ENCODE measurements around the gene ABHD11. TPM values are rescaled to one million over a fixed set of nuclear protein-coding genes. Genes with fewer than 3 reads are reported as not detected.
"Not testable (repeated sequence)": the region's sequence is repeated elsewhere in the genome, so short reads cannot be mapped to it uniquely, and the experiment has no call there.

Gene ABHD11, protein sequence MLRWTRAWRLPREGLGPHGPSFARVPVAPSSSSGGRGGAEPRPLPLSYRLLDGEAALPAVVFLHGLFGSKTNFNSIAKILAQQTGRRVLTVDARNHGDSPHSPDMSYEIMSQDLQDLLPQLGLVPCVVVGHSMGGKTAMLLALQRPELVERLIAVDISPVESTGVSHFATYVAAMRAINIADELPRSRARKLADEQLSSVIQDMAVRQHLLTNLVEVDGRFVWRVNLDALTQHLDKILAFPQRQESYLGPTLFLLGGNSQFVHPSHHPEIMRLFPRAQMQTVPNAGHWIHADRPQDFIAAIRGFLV
- polyA plus RNA-seq, result 10 to 100 TPM; 22.6 to 28.3 TPM

- peak within 1 kb of the TSS; percentile 94 to 98 for H3K27ac ChIP-seq (ENCODE audit: low read depth in 2 of 2, low read length in 1 of 2)
- 0 to 1% methylated on average over 44 to 84 of the region's 84 CpGs for WGBS, 2 donors
- H3K27me3 ChIP-seq (ENCODE audit: control insufficient read depth in 1 of 2, insufficient read depth in 2 of 2, low read length in 2 of 2), result no peaks in the 10 kb centered on the region
- H3K9me3 ChIP-seq (ENCODE audit: control insufficient read depth in 2 of 2, insufficient read depth in 1 of 2, low read depth in 1 of 2, low read length in 1 of 2), result no peaks in the 10 kb centered on the region
- H3K4me1 ChIP-seq (ENCODE audit: control insufficient read depth in 2 of 2, insufficient read depth in 2 of 2, low read length in 1 of 2), result peaks cover 0 to 33% of the 10 kb centered on the region in 2 donors
- H3K36me3 ChIP-seq (ENCODE audit: control insufficient read depth in 2 of 2, insufficient read depth in 2 of 2, low read length in 1 of 2), result peaks cover 5 to 16% of the 10 kb centered on the region in 2 donors
- H3K4me3 ChIP-seq (ENCODE audit: low read depth in 1 of 2, low read length in 2 of 2), result peak within 1 kb of the TSS; percentile 63 to 79
These were observed at the start of gene ABHD11 for GRCh38 chr7:73738612-73739386. ABHD11 (minus strand) TSS chr7:73738802; CDS start chr7:73738770, 32 bp downstream.

DNA sequence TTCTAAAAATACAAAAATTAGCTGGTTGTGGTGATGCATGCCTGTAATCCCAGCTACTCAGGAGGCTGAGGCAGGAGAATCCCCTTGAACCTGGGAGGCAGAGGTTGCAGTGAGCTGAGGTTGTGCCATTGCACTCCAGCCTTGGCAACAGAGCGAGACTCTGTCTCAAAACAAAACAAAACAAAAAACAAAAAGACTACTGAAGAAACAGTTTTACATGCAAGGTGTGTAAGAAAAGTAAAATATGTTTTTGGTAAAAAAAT, 49.1 kb upstream of the ABHD11 start:
- WGBS, 2 donors, result 82 to 85% methylated on average over 1 of the region's 1 CpG
- H3K9me3 ChIP-seq (ENCODE audit: control insufficient read depth in 2 of 2, insufficient read depth in 1 of 2, low read depth in 1 of 2, low read length in 1 of 2); H3K4me3 ChIP-seq (ENCODE audit: low read depth in 1 of 2, low read length in 2 of 2): not testable (repeated sequence)

GRCh38 chr7:73786588-73786987, 48.0 kb upstream of the ABHD11 start:
- Histone ChIP-seq H3K27ac (ENCODE audit: low read depth in 2 of 2, low read length in 1 of 2) (no peak overlapping the region), H3K27me3 (ENCODE audit: control insufficient read depth in 1 of 2, insufficient read depth in 2 of 2, low read length in 2 of 2) (no peaks in the 10 kb centered on the region), H3K4me3 (ENCODE audit: low read depth in 1 of 2, low read length in 2 of 2) (no peak overlapping the region), H3K9me3 (ENCODE audit: control insufficient read depth in 2 of 2, insufficient read depth in 1 of 2, low read depth in 1 of 2, low read length in 1 of 2) (no peaks in the 10 kb centered on the region), H3K36me3 (ENCODE audit: control insufficient read depth in 2 of 2, insufficient read depth in 2 of 2, low read length in 1 of 2) (no peaks in the 10 kb centered on the region), H3K4me1 (ENCODE audit: control insufficient read depth in 2 of 2, insufficient read depth in 2 of 2, low read length in 1 of 2) (no peaks in the 10 kb centered on the region)
- 82 to 87% methylated on average over 1 of the region's 1 CpG for WGBS, 2 donors

More for the DNA sequence above, 49.1 kb upstream of the ABHD11 start:
- not testable (repeated sequence) for H3K36me3 ChIP-seq (ENCODE audit: control insufficient read depth in 2 of 2, insufficient read depth in 2 of 2, low read length in 1 of 2); H3K4me1 ChIP-seq (ENCODE audit: control insufficient read depth in 2 of 2, insufficient read depth in 2 of 2, low read length in 1 of 2); H3K27me3 ChIP-seq (ENCODE audit: control insufficient read depth in 1 of 2, insufficient read depth in 2 of 2, low read length in 2 of 2); H3K27ac ChIP-seq (ENCODE audit: low read depth in 2 of 2, low read length in 1 of 2)

DNA sequence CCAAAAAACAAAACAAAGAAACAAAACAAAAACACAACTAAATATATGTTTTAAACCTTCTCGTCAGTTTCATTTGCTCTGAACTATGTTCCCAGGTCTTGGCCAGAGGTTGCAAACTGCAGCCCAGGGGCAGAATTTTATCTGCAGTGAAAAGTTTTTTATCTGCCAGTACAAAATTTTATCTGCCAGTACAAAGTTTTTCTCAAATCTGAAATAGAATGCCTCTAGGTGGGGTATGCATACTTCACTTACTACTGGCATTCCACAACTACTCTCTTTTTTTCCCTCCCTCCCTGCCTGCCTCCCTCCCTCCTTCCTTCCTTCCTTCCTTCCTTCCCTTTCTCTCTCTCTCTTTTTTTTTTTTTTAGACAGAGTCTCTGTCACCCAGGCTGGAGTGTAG, 40.9 kb upstream of the ABHD11 start:
- Histone ChIP-seq H3K4me3 (ENCODE audit: low read depth in 1 of 2, low read length in 2 of 2) (no peak overlapping the region), H3K4me1 (ENCODE audit: control insufficient read depth in 2 of 2, insufficient read depth in 2 of 2, low read length in 1 of 2) (peaks cover 0 to 3% of the 10 kb centered on the region in 2 donors), H3K27ac (ENCODE audit: low read depth in 2 of 2, low read length in 1 of 2) (no peak overlapping the region), H3K36me3 (ENCODE audit: control insufficient read depth in 2 of 2, insufficient read depth in 2 of 2, low read length in 1 of 2) (no peaks in the 10 kb centered on the region), H3K27me3 (ENCODE audit: control insufficient read depth in 1 of 2, insufficient read depth in 2 of 2, low read length in 2 of 2) (no peaks in the 10 kb centered on the region), H3K9me3 (ENCODE audit: control insufficient read depth in 2 of 2, insufficient read depth in 1 of 2, low read depth in 1 of 2, low read length in 1 of 2) (no peaks in the 10 kb centered on the region)
- WGBS, 2 donors, result 77 to 82% methylated on average over 1 of the region's 1 CpG

- Histone ChIP-seq H3K27me3 (ENCODE audit: control insufficient read depth in 1 of 2, insufficient read depth in 2 of 2, low read length in 2 of 2) (no peaks in the 10 kb centered on the region), H3K9me3 (ENCODE audit: control insufficient read depth in 2 of 2, insufficient read depth in 1 of 2, low read depth in 1 of 2, low read length in 1 of 2) (no peaks in the 10 kb centered on the region), H3K36me3 (ENCODE audit: control insufficient read depth in 2 of 2, insufficient read depth in 2 of 2, low read length in 1 of 2) (no peaks in the 10 kb centered on the region), H3K4me1 (ENCODE audit: control insufficient read depth in 2 of 2, insufficient read depth in 2 of 2, low read length in 1 of 2) (peaks cover 0 to 3% of the 10 kb centered on the region in 2 donors), H3K4me3 (ENCODE audit: low read depth in 1 of 2, low read length in 2 of 2) (no peak overlapping the region), H3K27ac (ENCODE audit: low read depth in 2 of 2, low read length in 1 of 2) (no peak overlapping the region)
- WGBS, 2 donors, result 84 to 88% methylated on average over 11 of the region's 11 CpGs
These were observed 40.3 kb upstream of the ABHD11 start for GRCh38 chr7:73778801-73779389.

DNA sequence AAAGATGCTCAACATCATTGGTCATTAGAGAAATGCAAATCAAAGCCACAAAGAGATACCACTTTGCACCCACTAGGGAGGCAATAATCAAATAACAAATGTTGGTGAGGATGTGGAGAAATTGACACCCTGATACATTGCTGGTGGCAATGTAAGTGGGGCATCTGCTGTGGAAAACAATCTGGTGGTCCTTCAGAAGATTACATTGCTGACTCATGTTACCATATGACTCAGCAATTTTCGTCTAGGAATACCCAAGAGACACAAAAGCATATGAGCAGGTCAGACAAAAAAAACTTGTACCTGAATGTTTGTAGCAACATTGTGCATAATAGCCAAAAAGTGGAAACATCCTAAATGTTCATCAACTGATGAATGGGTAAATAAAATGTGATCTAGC, 36.3 kb upstream of the ABHD11 start:
- no peak overlapping the region for H3K4me3 ChIP-seq (ENCODE audit: low read depth in 1 of 2, low read length in 2 of 2)
- 25 to 27% methylated on average over 1 of the region's 1 CpG for WGBS, 2 donors
- peaks cover 0 to 4% of the 10 kb centered on the region in 2 donors for H3K27me3 ChIP-seq (ENCODE audit: control insufficient read depth in 1 of 2, insufficient read depth in 2 of 2, low read length in 2 of 2)
- H3K4me1 ChIP-seq (ENCODE audit: control insufficient read depth in 2 of 2, insufficient read depth in 2 of 2, low read length in 1 of 2), result peaks cover 0 to 13% of the 10 kb centered on the region in 2 donors
- H3K27ac ChIP-seq (ENCODE audit: low read depth in 2 of 2, low read length in 1 of 2), result no peak overlapping the region
- H3K36me3 ChIP-seq (ENCODE audit: control insufficient read depth in 2 of 2, insufficient read depth in 2 of 2, low read length in 1 of 2), result no peaks in the 10 kb centered on the region
- H3K9me3 ChIP-seq (ENCODE audit: control insufficient read depth in 2 of 2, insufficient read depth in 1 of 2, low read depth in 1 of 2, low read length in 1 of 2), result peaks cover 0 to 2% of the 10 kb centered on the region in 2 donors

DNA sequence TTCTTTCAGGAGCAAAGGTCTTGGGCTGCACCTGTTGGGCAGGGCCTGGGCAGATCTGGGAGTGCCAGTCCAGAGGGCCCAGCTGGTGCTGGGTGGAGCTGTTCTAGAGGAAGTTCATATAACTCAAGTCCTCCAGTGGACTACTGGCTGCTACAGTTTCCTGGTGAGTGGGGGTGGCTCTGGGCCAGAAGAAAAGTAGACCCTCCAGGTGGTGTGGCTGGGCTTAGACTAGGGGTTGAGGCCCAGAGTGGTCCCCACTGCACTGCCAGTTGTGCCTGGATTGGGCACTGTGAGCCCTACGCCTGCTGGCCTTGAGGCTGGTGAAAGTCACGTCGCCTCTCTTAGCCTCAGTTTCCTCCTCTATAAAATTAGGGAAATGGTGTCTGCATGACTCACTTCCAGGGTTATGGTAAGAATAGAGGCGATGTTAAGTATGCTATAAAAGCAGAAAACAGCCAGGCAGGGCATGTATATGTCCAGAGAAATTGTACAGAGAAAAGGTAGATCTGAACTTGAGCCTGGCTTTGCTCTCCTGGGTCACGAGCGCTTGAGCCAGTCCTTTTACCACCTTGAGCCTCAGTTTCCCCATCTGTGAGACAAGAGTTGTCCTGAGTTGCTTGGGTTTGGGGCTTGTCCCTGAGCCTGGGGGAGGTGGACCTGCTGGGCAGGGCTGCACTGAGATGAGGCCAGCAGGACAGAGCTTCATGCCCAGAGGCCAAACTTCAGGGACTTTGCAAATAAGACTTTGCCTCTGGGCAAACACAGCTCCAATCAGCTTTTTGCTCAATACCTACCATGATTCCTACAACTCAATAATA, 35.3 kb upstream of the ABHD11 start:
- WGBS, 2 donors, result 82 to 86% methylated on average over 6 of the region's 6 CpGs

DNA sequence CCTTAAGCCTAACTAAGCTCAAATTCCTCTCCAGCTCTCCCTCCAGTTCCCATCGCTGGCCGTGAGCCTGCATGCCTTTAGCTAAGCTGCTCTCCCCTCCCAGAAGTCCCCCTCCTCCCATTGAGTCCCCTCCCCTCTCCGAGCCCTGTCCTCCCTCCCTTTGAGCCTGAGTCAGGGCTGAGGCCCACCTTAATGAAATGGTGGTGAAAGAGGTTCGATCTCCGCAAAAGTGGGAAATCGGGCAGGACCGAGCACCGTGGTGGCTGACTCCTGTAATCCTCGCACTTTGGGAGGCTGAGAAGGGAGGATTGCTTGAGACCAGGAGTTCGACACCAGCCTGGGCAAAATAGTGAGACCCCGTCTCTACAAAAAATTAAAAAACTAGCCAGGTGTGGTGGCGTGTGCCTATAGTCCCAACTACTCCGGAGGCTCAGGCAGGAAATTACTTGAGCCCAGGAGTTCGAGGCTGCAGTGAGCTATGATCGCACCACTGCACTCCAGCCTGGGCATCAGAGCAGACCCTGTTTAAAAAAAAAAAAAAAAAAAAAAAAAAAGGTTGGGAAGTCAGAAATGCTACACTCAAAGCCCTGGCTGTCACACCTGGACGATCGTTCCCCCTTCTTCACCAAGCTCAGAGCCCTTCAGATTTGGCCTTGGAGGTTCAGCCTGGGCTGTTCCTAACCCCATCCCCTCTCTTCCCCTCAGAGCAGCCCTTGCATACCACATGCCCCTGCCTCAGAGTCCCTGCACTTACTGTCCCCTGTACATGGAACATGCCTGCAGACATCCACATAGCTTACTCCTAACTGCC, 32.5 kb upstream of the ABHD11 start:
- no peak overlapping the region for H3K27ac ChIP-seq (ENCODE audit: low read depth in 2 of 2, low read length in 1 of 2)
- peaks cover 0 to 4% of the 10 kb centered on the region in 2 donors for H3K27me3 ChIP-seq (ENCODE audit: control insufficient read depth in 1 of 2, insufficient read depth in 2 of 2, low read length in 2 of 2)
- WGBS, 2 donors, result 61% methylated on average over 17 of the region's 17 CpGs
- H3K9me3 ChIP-seq (ENCODE audit: control insufficient read depth in 2 of 2, insufficient read depth in 1 of 2, low read depth in 1 of 2, low read length in 1 of 2), result peaks cover 0 to 7% of the 10 kb centered on the region in 2 donors
- H3K4me1 ChIP-seq (ENCODE audit: control insufficient read depth in 2 of 2, insufficient read depth in 2 of 2, low read length in 1 of 2), result peaks cover 0 to 17% of the 10 kb centered on the region in 2 donors
- no peak overlapping the region for H3K4me3 ChIP-seq (ENCODE audit: low read depth in 1 of 2, low read length in 2 of 2)
- H3K36me3 ChIP-seq (ENCODE audit: control insufficient read depth in 2 of 2, insufficient read depth in 2 of 2, low read length in 1 of 2), result no peaks in the 10 kb centered on the region

More for the DNA sequence above, 35.3 kb upstream of the ABHD11 start:
- Histone ChIP-seq H3K36me3 (ENCODE audit: control insufficient read depth in 2 of 2, insufficient read depth in 2 of 2, low read length in 1 of 2) (no peaks in the 10 kb centered on the region), H3K4me3 (ENCODE audit: low read depth in 1 of 2, low read length in 2 of 2) (no peak overlapping the region), H3K9me3 (ENCODE audit: control insufficient read depth in 2 of 2, insufficient read depth in 1 of 2, low read depth in 1 of 2, low read length in 1 of 2) (peaks cover 0 to 7% of the 10 kb centered on the region in 2 donors), H3K27me3 (ENCODE audit: control insufficient read depth in 1 of 2, insufficient read depth in 2 of 2, low read length in 2 of 2) (peaks cover 0 to 4% of the 10 kb centered on the region in 2 donors), H3K27ac (ENCODE audit: low read depth in 2 of 2, low read length in 1 of 2) (no peak overlapping the region), H3K4me1 (ENCODE audit: control insufficient read depth in 2 of 2, insufficient read depth in 2 of 2, low read length in 1 of 2) (peaks cover 0 to 19% of the 10 kb centered on the region in 2 donors)

Measured in esophagus (tissue), 2 donors.